EH (cell line): ENCODE measurements around the gene SDS.

Experiments
- DNase-seq: peaks from one replicate; pipeline ENCODE4 v3.0.0-alpha.2; 2015; ENCODE audit warnings: low read depth

SDS gene

GRCh38 chr12:113347107-113347506, 56.6 kb downstream of the SDS start:
- no peak for DNase-seq

GRCh38 chr12:113346353-113346752, 57.3 kb downstream of the SDS start:
- DNase-seq, result no peak

- DNase-seq, result no peak
These were observed 58.4 kb downstream of the SDS start for GRCh38 chr12:113345318-113345717.
